SK-N-SH (cell line): ENCODE measurements around the gene ABCC11. TPM values are rescaled to one million over a fixed set of nuclear protein-coding genes. Genes with fewer than 3 reads are reported as not detected.

Experiments used
- CTCF ChIA-PET: fragments of 300-600, 350-600 bp; formaldehyde crosslinking; extraction: SDS; loops from one replicate; lab custom pipeline; 2021; lab: Yijun Ruan, JAX
- POLR2A ChIA-PET: fragments of 350-600 bp; sonication (Branson Sonifier 250); formaldehyde crosslinking; extraction: SDS; loops from one replicate; lab custom pipeline; 2020; ENCODE audit warnings: antibody characterized with exemption, inconsistent platforms; lab: Yijun Ruan, JAX
- DNase-seq: peaks from one replicate; pipeline ENCODE4 v3.0.0; 2012
- H2AFZ ChIP-seq: fragments of 200-600 bp; sonication (generic); 2 replicates; pipeline ENCODE4 v1.8.1; 2016; ENCODE audit warnings: antibody characterized with exemption, mild to moderate bottlenecking, low read depth
- H3F3A ChIP-seq: fragments of 200-600 bp; sonication (generic); replicated peaks from 2 replicates; pipeline ENCODE3; 2016; ENCODE audit warnings: antibody characterized with exemption, mild to moderate bottlenecking; ENCODE audit not compliant: insufficient read depth
- H3K27ac ChIP-seq, 2 experiments: fragments of 200-500 bp in 1 of 2; fragments of 200-600 bp in 1 of 2; sonication (Bioruptor generic) in 1 of 2; sonication (generic), shearing (Covaris generic) in 1 of 2; 2 replicates each; pipeline versions ENCODE4 v1.5.1 to v1.6.1; 2014 to 2016; ENCODE audit warnings: low read depth in 2 of 2, inconsistent platforms in 1 of 2, low read length in 1 of 2, mild to moderate bottlenecking in 1 of 2, mixed read lengths in 1 of 2
- H3K27me3 ChIP-seq: fragments of 200-600 bp; sonication (generic), shearing (Covaris generic); 2 replicates; pipeline ENCODE4 v1.6.1; 2016; ENCODE audit warnings: mixed run types; ENCODE audit not compliant: insufficient read depth
- H3K36me3 ChIP-seq, 2 experiments: fragments of 200-500 bp in 1 of 2; fragments of 200-600 bp in 1 of 2; sonication (Bioruptor generic) in 1 of 2; sonication (generic) in 1 of 2; replicated peaks in 1 of 2; 2 replicates each; pipeline versions ENCODE3 to v1.5.1; 2014 to 2016; ENCODE audit warnings: low read length in 1 of 2, mild to moderate bottlenecking in 1 of 2; ENCODE audit not compliant: insufficient read depth in 2 of 2, control insufficient read depth in 1 of 2
- H3K4me1 ChIP-seq, 2 experiments: fragments of 200-500 bp in 1 of 2; fragments of 200-600 bp in 1 of 2; sonication (Bioruptor generic) in 1 of 2; sonication (generic), shearing (Covaris generic) in 1 of 2; 2 replicates each; pipeline versions ENCODE4 v1.5.1 to v1.6.1; 2014 to 2016; ENCODE audit warnings: low read depth in 1 of 2, low read length in 1 of 2, mixed run types in 1 of 2; ENCODE audit not compliant: insufficient read depth in 2 of 2, control insufficient read depth in 1 of 2
- H3K4me2 ChIP-seq: fragments of 200-600 bp; sonication (generic), shearing (Covaris generic); 2 replicates; pipeline ENCODE4 v1.6.1; 2017; ENCODE audit warnings: mixed run types
- H3K4me3 ChIP-seq, 2 experiments: fragments of 200-500 bp in 1 of 2; fragments of 200-600 bp in 1 of 2; sonication (Bioruptor generic) in 1 of 2; sonication (generic), shearing (Covaris generic) in 1 of 2; 2 replicates each; pipeline versions ENCODE4 v1.5.1 to v1.8.1; 2014 to 2016; ENCODE audit warnings: low read depth in 2 of 2, inconsistent platforms in 1 of 2, low read length in 1 of 2, mild to moderate bottlenecking in 1 of 2, mixed read lengths in 1 of 2, moderate library complexity in 1 of 2
- H3K79me2 ChIP-seq: fragments of 200-600 bp; sonication (generic); 2 replicates; pipeline ENCODE4 v1.8.1; 2017; ENCODE audit warnings: mild to moderate bottlenecking; ENCODE audit not compliant: insufficient read depth
- H3K9ac ChIP-seq: fragments of 200-600 bp; sonication (generic); 2 replicates; pipeline ENCODE4 v1.6.1; 2017; ENCODE audit warnings: mixed run types
- H3K9me2 ChIP-seq: fragments of 200-600 bp; sonication (generic); 2 replicates; pipeline ENCODE4 v1.6.1; 2017; ENCODE audit warnings: mixed run types
- H3K9me3 ChIP-seq: fragments of 200-600 bp; sonication (generic); 2 replicates; pipeline ENCODE4 v1.6.1; 2017; ENCODE audit warnings: mixed run types, mild to moderate bottlenecking, moderate library complexity
- H4K20me1 ChIP-seq: fragments of 200-600 bp; sonication (generic); 2 replicates; pipeline ENCODE4 v1.6.1; 2017; ENCODE audit warnings: mild to moderate bottlenecking, mixed run types; ENCODE audit not compliant: insufficient read depth
- CHD2 ChIP-seq: fragments of 150-350 bp; IDR thresholded peaks from 2 replicates; pipeline ENCODE4 v1.6.1; 2018; ENCODE audit warnings: low read length; ENCODE audit not compliant: partially characterized antibody
- ELF1 ChIP-seq: IDR thresholded peaks from 2 replicates; pipeline ENCODE4 v1.4.0; 2012
- EP300 ChIP-seq, 2 experiments: IDR thresholded peaks; 2 replicates each; pipeline versions ENCODE4 v1.4.0 to v1.6.1; 2012; ENCODE audit warnings: borderline replicate concordance in 1 of 2, low read depth in 1 of 2, low read length in 1 of 2
- EZH2phosphoT487 ChIP-seq: fragments of 200-600 bp; sonication (generic); IDR thresholded peaks from 2 replicates; pipeline ENCODE4 v1.6.1; 2017; ENCODE audit warnings: low read depth, mixed run types, mild to moderate bottlenecking, antibody characterized with exemption, moderate library complexity, borderline replicate concordance
- FOXJ3 ChIP-seq: sonication (generic); formaldehyde crosslinking; IDR thresholded peaks from 2 replicates; pipeline ENCODE4 v1.5.1; 2020; ENCODE audit warnings: mild to moderate bottlenecking, missing genetic modification reagents
- GATA2 ChIP-seq: sonication (generic); formaldehyde crosslinking; IDR thresholded peaks from 2 replicates; pipeline ENCODE4 v1.5.0; 2020; ENCODE audit warnings: mild to moderate bottlenecking, missing genetic modification reagents
- JUND ChIP-seq: IDR thresholded peaks from 2 replicates; pipeline ENCODE4 v1.4.0; 2012
- MEF2A ChIP-seq: IDR thresholded peaks from 2 replicates; pipeline ENCODE4 v1.4.0; 2012; ENCODE audit warnings: low read depth, borderline replicate concordance
- MXI1 ChIP-seq: IDR thresholded peaks from 2 replicates; pipeline ENCODE4 v1.6.1; 2012; ENCODE audit warnings: mild to moderate bottlenecking, low read depth, low read length, improper control_type of control experiment
- NRF1 ChIP-seq: IDR thresholded peaks from 2 replicates; pipeline ENCODE4 v1.6.1; 2012; ENCODE audit warnings: low read depth, mild to moderate bottlenecking, low read length
- RAD21 ChIP-seq: IDR thresholded peaks from 2 replicates; pipeline ENCODE4 v1.6.1; 2012; ENCODE audit warnings: mild to moderate bottlenecking, low read length
- RCOR1 ChIP-seq: fragments of 150-350 bp; IDR thresholded peaks from 2 replicates; pipeline ENCODE4 v1.6.1; 2017; ENCODE audit warnings: antibody characterized with exemption, low read length
- RFX5 ChIP-seq: IDR thresholded peaks from 2 replicates; pipeline ENCODE4 v1.6.1; 2012; ENCODE audit warnings: mild to moderate bottlenecking, improper control_type of control experiment, low read length
- SMC3 ChIP-seq: IDR thresholded peaks from 2 replicates; pipeline ENCODE4 v1.6.1; 2012; ENCODE audit warnings: low read depth, low read length, improper control_type of control experiment
- TCF12 ChIP-seq: IDR thresholded peaks from 2 replicates; pipeline ENCODE4 v1.4.0; 2012
- YY1 ChIP-seq: IDR thresholded peaks from 2 replicates; pipeline ENCODE4 v1.4.0; 2012; ENCODE audit warnings: low read depth, mild to moderate bottlenecking
- WGBS: methylation state at CpG from one replicate; pipeline ENCODE4 v1.1.6; 2017; ENCODE audit warnings: low lambda C conversion rate; 5-methylcytosine and 5-hydroxymethylcytosine counted together
- polyA plus RNA-seq, 3 experiments: library from polyadenylated mRNA; depleted of rRNA; stranded (reverse); fragments of >200 nt; gene quantifications; 2 replicates each; pipeline ENCODE4 v1.2.3, GENCODE V29; 2012
- TF ChIP-seq, protein P1 (sequence below): IDR thresholded peaks from 2 replicates; pipeline ENCODE4 v1.4.0; 2012; ENCODE audit warnings: low read depth, borderline replicate concordance
- TF ChIP-seq, protein P2 (sequence below): IDR thresholded peaks from 2 replicates; pipeline ENCODE4 v1.4.0; 2012; ENCODE audit warnings: low read depth, borderline replicate concordance
- TF ChIP-seq, protein P3 (sequence below): IDR thresholded peaks from 2 replicates; pipeline ENCODE4; 2012
- TF ChIP-seq, protein P4 (sequence below): fragments of 200-600 bp; sonication (generic); IDR thresholded peaks from 2 replicates; pipeline ENCODE4 v1.6.1; 2017; ENCODE audit warnings: antibody characterized with exemption, mild to moderate bottlenecking, moderate library complexity

ABCC11 gene
- polyA plus RNA-seq, 1 of the 3 experiments (the other 2 are of a cell fraction) = 0.07 TPM

DNA sequence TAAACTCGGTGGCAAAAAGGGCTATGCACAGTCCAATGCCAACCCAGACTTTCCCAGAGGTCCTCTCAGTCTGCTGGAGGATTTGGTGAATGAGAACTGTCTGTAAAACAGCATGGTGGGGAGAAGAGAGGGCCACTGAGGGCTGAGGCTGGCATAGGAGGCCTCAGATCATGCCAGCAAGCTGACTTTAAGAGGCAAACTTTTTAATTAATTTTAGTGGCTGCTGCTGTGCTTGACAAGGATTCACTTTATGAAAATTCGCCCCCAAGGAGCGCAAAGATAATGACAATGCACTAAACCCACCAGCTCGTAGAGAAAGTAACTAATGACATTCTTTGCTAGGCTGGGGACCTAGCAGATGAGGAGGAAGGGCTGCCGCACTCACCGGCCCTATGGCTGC lies 106.5 kb downstream of the ABCC11 start:
- Histone ChIP-seq H3K9me3 (no peaks in the 10 kb centered on the region), H3K79me2 (no peaks in the 10 kb centered on the region), H3K4me1 (no peaks in the 10 kb centered on the region; a peak in 1 of 4 replicates), H3K27me3 (no peaks in the 10 kb centered on the region), H3K36me3 (no peaks in the 10 kb centered on the region), H3K9ac (no peak overlapping the region), H3K4me2 (no peak overlapping the region), H4K20me1 (no peaks in the 10 kb centered on the region), H3F3A (no peaks in the 10 kb centered on the region), H3K27ac (no peak overlapping the region), H2AFZ (no peak overlapping the region), H3K4me3 (no peak overlapping the region), H3K9me2 (no peaks in the 10 kb centered on the region)
- TF ChIP-seq RCOR1 (no peak), TCF12 (no peak), MEF2A (no peak), RFX5 (no peak), ELF1 (no peak), MXI1 (no peak), EP300 (IDR thresholded peaks at IDR 0.05; ENCODE audit: borderline replicate concordance in 1 of 2, low read depth in 1 of 2, low read length in 1 of 2) (no peak), RAD21 (no peak), EZH2phosphoT487 (no peak), SMC3 (no peak), CHD2 (no peak), NRF1 (no peak)
- TF ChIP-seq, protein P1, sequence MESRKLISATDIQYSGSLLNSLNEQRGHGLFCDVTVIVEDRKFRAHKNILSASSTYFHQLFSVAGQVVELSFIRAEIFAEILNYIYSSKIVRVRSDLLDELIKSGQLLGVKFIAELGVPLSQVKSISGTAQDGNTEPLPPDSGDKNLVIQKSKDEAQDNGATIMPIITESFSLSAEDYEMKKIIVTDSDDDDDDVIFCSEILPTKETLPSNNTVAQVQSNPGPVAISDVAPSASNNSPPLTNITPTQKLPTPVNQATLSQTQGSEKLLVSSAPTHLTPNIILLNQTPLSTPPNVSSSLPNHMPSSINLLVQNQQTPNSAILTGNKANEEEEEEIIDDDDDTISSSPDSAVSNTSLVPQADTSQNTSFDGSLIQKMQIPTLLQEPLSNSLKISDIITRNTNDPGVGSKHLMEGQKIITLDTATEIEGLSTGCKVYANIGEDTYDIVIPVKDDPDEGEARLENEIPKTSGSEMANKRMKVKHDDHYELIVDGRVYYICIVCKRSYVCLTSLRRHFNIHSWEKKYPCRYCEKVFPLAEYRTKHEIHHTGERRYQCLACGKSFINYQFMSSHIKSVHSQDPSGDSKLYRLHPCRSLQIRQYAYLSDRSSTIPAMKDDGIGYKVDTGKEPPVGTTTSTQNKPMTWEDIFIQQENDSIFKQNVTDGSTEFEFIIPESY = no peak
- TF ChIP-seq, protein P2, sequence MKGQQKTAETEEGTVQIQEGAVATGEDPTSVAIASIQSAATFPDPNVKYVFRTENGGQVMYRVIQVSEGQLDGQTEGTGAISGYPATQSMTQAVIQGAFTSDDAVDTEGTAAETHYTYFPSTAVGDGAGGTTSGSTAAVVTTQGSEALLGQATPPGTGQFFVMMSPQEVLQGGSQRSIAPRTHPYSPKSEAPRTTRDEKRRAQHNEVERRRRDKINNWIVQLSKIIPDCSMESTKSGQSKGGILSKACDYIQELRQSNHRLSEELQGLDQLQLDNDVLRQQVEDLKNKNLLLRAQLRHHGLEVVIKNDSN = no peak
- TF ChIP-seq, protein P3, sequence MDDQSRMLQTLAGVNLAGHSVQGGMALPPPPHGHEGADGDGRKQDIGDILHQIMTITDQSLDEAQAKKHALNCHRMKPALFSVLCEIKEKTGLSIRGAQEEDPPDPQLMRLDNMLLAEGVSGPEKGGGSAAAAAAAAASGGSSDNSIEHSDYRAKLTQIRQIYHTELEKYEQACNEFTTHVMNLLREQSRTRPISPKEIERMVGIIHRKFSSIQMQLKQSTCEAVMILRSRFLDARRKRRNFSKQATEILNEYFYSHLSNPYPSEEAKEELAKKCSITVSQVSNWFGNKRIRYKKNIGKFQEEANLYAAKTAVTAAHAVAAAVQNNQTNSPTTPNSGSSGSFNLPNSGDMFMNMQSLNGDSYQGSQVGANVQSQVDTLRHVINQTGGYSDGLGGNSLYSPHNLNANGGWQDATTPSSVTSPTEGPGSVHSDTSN = no peak
- DNase-seq = no peak
- CTCF ChIA-PET = interaction anchor here (1.3 kb wide), 2 partner anchors 16 to 17 kb away, joined by 3 read pairs; no protein-coding TSS in a partner anchor
- POLR2A ChIA-PET = no interaction called here
- WGBS = 85% methylated on average over 6 of the region's 6 CpGs

DNA sequence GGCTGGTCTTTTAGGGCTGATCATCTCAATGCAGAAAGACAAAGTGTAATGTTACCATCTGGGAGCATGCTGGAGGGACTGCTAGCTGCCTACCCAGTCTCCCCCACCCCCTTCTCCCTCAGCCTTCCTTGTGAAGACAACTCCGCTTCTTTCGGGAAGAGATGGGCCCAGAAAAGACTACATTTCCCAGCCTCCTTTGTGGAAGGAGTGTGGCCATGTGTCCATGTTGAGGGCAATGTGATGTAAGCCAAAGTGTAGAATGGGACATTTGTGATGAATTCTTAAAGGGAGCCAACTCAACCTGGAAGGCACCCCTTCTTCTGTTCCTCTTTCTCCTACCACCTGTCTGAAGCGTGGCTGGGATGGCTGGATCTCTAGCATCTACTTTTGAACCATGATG lies 107.8 kb downstream of the ABCC11 start:
- Histone ChIP-seq H3K4me3 (no peak overlapping the region), H3K9ac (no peak overlapping the region), H2AFZ (no peak overlapping the region), H3K27ac (no peak overlapping the region), H3K4me1 (no peaks in the 10 kb centered on the region; a peak in 1 of 4 replicates), H3K9me2 (no peaks in the 10 kb centered on the region)
- 94% methylated on average over 3 of the region's 3 CpGs for WGBS
- no peak for DNase-seq
- CTCF ChIA-PET = interaction anchor here (0.6 to 1.1 kb wide), 3 partner anchors 17 to 998 kb away, joined by 3 read pairs; no protein-coding TSS in a partner anchor
- POLR2A ChIA-PET = no interaction called here
- TF ChIP-seq JUND = no peak
- TF ChIP-seq, protein P4, sequence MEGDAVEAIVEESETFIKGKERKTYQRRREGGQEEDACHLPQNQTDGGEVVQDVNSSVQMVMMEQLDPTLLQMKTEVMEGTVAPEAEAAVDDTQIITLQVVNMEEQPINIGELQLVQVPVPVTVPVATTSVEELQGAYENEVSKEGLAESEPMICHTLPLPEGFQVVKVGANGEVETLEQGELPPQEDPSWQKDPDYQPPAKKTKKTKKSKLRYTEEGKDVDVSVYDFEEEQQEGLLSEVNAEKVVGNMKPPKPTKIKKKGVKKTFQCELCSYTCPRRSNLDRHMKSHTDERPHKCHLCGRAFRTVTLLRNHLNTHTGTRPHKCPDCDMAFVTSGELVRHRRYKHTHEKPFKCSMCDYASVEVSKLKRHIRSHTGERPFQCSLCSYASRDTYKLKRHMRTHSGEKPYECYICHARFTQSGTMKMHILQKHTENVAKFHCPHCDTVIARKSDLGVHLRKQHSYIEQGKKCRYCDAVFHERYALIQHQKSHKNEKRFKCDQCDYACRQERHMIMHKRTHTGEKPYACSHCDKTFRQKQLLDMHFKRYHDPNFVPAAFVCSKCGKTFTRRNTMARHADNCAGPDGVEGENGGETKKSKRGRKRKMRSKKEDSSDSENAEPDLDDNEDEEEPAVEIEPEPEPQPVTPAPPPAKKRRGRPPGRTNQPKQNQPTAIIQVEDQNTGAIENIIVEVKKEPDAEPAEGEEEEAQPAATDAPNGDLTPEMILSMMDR = no peak
- TF ChIP-seq FOXJ3 (CRISPR knock-in tag) = no peak
- no peak for TF ChIP-seq YY1
- TF ChIP-seq GATA2 (CRISPR knock-in tag) = no peak
- no peak for TF ChIP-seq ELF1
- TF ChIP-seq, all 33 proteins: peak for 0
- H3K79me2 ChIP-seq = no peaks in the 10 kb centered on the region
- H3K9me3 ChIP-seq = no peaks in the 10 kb centered on the region
- H3K4me2 ChIP-seq = no peak overlapping the region
- H3K27me3 ChIP-seq = no peaks in the 10 kb centered on the region
- H3K36me3 ChIP-seq = no peaks in the 10 kb centered on the region
- no peaks in the 10 kb centered on the region for H4K20me1 ChIP-seq
- H3F3A ChIP-seq = no peaks in the 10 kb centered on the region
